ENCODE data around the gene EYA2. TPM values are rescaled to one million over a fixed set of nuclear protein-coding genes. Genes with fewer than 3 reads are reported as not detected.

The EYA2 gene
- total and polyA plus RNA-seq, 12 donors: 0.54 to 2.2 (median 1.4) TPM

GRCh38 chr20:46965477-46965876 is 70.8 kb downstream of the EYA2 start:
- Histone ChIP-seq H3K36me3 (replicated peaks in 1 of 2) (no peaks in the 10 kb centered on the region), H3K27me3 (no peaks in the 10 kb centered on the region), H3K4me1 (replicated peaks in 1 of 2) (no peaks in the 10 kb centered on the region), H3K27ac (no peak overlapping the region), H3K4me3 (no peak overlapping the region), H3K9me3 (replicated peaks in 1 of 3) (no peaks in the 10 kb centered on the region)
- intact Hi-C loops (cut with DNase I): no loop called here
- 74 to 91% (median 87%) methylated on average over 10 to 14 of the region's 14 CpGs for WGBS, 4 donors
- DNase-seq: no peak
- TF ChIP-seq POLR2A (IDR thresholded peaks at IDR 0.05) (no peak), CTCF (IDR thresholded peaks at IDR 0.05) (no peak)

DNA sequence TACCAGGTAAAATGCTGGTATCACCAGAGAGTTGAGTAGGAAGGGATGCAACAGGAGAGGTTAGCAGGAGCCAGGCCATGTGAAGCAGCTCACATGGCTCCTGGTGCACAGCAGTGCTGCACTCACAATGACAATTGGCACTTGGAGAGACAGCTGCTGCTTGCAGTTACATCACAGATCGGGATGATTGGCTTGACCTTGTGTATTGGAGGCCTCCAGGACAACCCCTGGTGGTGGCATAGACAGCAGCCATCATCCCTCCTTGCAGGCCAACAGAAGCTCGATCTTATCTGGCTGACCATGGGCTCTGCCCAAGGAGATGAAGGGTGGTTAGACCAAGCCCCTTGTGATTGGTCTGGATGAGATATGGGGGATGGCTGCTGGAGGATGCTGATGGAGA is 73.0 kb downstream of the EYA2 start:
- WGBS, 4 donors: 50 to 66% (median 61%) methylated on average over 1 to 2 of the region's 2 CpGs
- no peak for DNase-seq
- Histone ChIP-seq H3K4me1 (replicated peaks in 1 of 2) (no peaks in the 10 kb centered on the region), H3K27ac (no peak overlapping the region), H3K36me3 (replicated peaks in 1 of 2) (no peaks in the 10 kb centered on the region), H3K27me3 (no peaks in the 10 kb centered on the region), H3K4me3 (no peak overlapping the region), H3K9me3 (replicated peaks in 1 of 3) (no peaks in the 10 kb centered on the region)
- no peak for TF ChIP-seq CTCF (IDR thresholded peaks at IDR 0.05)
- no peak for TF ChIP-seq POLR2A (IDR thresholded peaks at IDR 0.05)
- intact Hi-C loops (cut with DNase I): no loop called here

GRCh38 chr20:46970937-46971630 is 76.4 kb downstream of the EYA2 start:
- no peaks in the 10 kb centered on the region for H3K9me3 ChIP-seq (replicated peaks in 1 of 3)
- no peak overlapping the region for H3K27ac ChIP-seq
- H3K4me3 ChIP-seq: no peak overlapping the region
- no peaks in the 10 kb centered on the region for H3K36me3 ChIP-seq (replicated peaks in 1 of 2)
- WGBS, 4 donors: 17 to 25% (median 19%) methylated on average over 4 of the region's 4 CpGs
- TF ChIP-seq CTCF (IDR thresholded peaks at IDR 0.05) (no peak), POLR2A (IDR thresholded peaks at IDR 0.05) (no peak)
- H3K27me3 ChIP-seq: no peaks in the 10 kb centered on the region
- no peaks in the 10 kb centered on the region for H3K4me1 ChIP-seq (replicated peaks in 1 of 2)
- intact Hi-C loops (cut with DNase I): no loop called here
- DNase-seq: no peak

DNA sequence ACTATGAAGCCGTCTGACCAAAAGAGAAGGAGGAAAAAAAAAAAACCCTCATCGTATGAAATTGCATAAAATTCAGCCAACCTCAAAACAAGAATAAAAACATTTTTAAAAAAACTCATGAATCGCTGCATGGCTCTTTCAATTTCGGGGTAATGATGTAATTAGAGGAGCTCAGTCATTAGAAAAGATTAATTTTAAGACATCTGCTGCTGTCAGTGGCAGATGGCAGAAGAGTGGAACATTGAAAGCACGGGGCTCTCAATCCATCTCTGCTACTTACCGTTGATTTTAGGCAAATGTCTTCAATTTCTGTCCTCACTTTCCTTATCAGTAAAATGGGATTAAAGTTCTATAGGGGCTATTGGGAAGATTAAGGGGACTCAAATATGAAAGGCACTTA is 79.1 kb downstream of the EYA2 start:
- intact Hi-C loops (cut with DNase I): no loop called here
- WGBS, 4 donors: 66 to 70% (median 68%) methylated on average over 6 of the region's 6 CpGs
- no peaks in the 10 kb centered on the region for H3K27me3 ChIP-seq
- no peaks in the 10 kb centered on the region for H3K36me3 ChIP-seq (replicated peaks in 1 of 2)
- no peaks in the 10 kb centered on the region for H3K9me3 ChIP-seq (replicated peaks in 1 of 3)
- H3K4me3 ChIP-seq: no peak overlapping the region
- H3K27ac ChIP-seq: no peak overlapping the region
- TF ChIP-seq CTCF (IDR thresholded peaks at IDR 0.05) (no peak), POLR2A (IDR thresholded peaks at IDR 0.05) (no peak)
- no peaks in the 10 kb centered on the region for H3K4me1 ChIP-seq (replicated peaks in 1 of 2)
- DNase-seq: no peak

Data from adrenal gland (tissue), 12 donors.